NCI-H1105 (cell line): ENCODE data around the gene NKD1.

Source experiments
- DNase-seq: peaks from one replicate; lab custom pipeline; 2025; lab: John Stamatoyannopoulos, UW

The NKD1 gene

GRCh38 chr16:50537533-50538290 lies 10.5 kb upstream of the NKD1 start:
- DNase-seq: no peak

- no peak for DNase-seq
These were observed 9.7 kb upstream of the NKD1 start for GRCh38 chr16:50538411-50539052.

DNA sequence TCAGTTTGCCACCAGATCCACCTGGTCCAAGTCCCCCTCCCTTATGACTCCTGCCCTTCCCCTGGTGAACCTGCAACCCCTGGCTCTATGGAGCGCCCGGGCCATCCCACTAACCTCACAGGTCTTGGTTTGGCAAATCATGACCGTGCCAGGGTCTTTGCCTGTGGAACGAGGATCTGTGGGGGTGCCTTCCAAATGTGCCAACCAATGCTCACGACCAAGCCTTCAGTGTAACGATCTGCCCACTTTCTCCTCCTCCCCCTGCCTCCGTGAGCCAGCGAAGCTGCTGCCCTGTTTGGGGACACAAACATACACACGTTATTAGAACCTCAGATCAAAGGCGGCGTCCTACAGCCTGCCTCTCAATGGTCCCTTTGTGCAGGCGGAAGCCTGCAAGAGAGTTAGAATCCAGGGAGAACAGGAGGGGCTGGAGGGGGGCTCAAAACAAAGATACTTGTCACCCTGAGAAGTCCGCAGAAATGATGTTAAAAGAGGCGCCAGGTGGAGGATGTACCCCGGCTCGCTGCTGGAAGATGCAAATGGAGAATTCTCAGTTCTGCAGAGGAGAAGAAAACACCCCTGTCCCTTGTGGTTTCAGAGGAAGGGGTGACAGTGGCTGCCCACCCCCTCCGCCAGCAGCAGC lies 9.0 kb upstream of the NKD1 start:
- DNase-seq: no peak

DNA sequence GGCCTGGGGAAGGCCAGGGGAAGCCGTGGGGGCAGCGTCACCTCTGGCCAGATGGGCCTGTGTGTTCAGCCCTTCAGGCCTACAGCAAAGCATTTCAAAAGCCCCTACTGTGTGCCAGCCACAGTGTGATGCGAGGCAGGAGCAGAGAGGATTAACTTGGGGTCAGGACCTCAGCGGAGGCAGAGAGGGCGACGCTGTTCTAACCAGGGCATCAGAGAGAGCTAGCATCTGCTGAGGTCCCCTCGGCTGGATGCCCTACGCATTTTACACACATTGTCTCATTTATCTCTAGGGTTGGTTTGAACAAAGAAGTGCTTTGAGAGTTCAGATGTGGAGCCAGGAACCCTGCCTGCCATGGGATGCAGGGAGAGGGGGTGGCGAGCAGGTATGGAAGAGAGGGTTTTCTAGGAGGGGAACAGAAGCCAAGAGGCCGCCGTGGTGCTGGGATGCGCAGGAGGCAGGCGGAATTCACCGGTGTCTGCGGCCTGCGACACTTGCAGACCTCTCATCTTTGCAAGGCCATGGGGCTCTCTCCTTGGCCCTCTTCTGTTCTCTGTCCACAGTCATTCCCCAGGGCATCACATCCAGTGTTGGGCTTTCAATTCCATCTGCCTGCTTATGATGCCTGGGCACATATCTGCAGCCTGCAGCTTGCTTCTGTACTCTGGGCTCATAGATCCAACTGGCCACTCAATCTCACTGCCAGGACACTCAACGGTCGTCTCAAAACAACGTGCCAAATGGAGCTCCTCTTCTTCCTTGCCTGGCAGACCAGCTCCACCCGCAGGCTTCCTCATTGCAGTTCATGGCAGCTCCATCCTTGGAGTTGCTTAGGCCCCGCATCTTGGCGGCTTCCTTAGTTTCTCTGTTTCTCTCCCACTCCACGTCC lies 8.1 kb upstream of the NKD1 start:
- DNase-seq: peak; percentile 6

DNA sequence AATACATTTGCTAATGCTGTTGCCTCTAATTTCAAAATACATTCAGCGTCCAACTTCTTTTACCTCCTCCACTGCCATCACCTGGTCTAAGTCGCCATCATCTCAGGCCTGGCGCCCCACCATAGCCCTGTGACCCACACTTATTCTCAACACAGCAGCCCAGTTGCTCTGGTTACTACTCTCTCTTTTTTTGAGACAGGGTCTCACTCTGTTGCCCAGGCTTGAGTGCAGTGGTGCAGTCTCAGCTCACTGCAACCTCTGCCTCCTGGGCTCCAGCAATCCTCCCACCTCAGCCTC lies 7.5 kb upstream of the NKD1 start:
- no peak for DNase-seq

DNA sequence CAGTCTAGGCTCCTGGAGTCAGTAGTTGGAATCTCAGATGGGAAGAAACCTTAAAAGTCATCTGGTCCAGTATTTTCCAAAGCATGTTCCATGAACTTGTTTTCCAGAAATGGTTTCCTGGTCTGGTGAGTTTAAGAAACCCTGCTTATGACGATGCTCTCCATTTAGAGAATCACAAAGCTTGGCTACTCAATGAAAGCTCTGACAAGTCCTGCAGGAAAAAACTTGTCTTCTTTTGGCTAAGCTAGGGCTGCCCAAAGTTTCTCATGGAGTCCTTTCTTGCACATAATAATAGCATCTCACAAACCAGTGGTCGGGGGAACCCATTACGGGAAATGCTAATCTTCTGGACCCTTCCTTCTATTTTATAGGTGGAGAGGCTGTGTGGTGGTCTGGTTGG lies 5.5 kb upstream of the NKD1 start:
- no peak for DNase-seq

- DNase-seq: no peak
These were observed 2.1 kb upstream of the NKD1 start for GRCh38 chr16:50546125-50546524.

DNA sequence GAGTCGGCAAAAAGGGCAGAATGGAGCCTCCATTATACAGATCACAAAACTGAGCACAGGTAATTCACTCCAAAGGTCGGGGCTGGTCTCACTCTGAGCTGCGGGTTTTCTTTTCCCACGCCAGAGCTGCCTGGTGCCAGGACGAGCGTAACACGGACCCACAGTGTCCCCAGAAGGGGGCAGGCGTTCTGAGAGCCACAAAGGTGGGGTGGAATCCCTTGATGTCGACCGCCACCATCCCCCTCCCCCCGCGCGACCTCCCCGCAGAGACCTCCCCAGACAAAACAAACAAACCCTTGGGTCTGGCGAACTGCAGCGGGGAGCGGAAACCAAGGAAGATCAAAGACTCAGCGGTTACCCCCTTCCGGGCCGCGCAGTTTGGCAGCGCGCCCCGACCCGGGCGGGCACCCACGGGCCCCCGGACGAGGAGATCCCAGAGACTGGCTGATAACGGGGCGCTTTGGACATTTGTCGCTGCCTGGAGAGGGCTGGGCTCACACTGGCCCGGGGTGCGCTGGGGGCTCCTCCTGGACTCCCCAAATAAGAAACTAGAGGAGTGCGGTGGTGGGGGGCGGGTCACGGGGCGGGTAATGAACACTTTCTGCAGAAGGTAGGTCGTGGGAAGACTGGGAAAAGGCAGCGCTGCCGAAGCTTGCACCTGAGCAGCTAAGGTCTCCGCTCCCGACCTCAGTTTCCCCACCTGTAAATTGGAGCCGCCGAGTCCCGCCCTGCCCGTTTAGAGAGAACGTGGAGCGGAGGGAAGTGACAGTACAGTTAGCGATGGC lies 664 bp upstream of the NKD1 start:
- peak; percentile 37 for DNase-seq

GRCh38 chr16:50548909-50549560 lies 839 bp downstream of the NKD1 start:
- no peak for DNase-seq

- DNase-seq: no peak
These were observed 1.3 kb downstream of the NKD1 start for GRCh38 chr16:50549561-50549915.

GRCh38 chr16:50550035-50550434 lies 1.8 kb downstream of the NKD1 start:
- no peak for DNase-seq

GRCh38 chr16:50550866-50551641 lies 2.9 kb downstream of the NKD1 start:
- DNase-seq: no peak

GRCh38 chr16:50552476-50553101 lies 4.4 kb downstream of the NKD1 start:
- DNase-seq: no peak

- DNase-seq: no peak
These were observed 5.0 kb downstream of the NKD1 start for GRCh38 chr16:50553182-50553710.

DNA sequence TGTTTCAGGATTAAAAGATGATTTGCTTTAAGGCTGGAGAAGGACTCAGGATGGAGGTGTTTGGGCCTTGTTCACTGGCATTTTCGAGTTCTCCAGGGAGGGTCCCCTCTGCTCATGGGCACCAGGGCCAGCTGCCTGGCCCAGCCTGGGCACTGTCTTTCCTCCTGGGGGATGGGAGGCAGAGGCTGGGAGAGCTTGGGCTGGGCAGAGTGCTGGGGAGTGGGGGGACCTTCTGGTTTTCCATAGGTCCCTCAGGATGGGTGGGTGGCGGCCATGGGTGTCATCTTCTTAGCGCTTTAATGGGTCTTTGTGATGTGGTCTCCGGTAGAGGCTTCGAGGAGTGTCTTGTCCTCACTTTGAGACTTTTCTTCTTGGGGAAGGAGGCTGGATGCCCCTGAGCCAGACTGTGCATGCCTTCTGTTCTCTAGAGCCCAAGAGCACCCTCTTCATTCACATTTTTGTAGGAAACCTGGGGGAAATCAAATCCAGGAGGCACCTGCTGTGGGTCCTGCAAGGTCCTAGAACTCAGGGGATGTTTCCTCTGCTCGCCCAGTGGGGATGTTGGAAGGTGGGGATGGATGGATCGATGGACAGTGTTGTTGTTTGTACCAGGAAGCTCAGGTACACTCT lies 5.7 kb downstream of the NKD1 start:
- DNase-seq: no peak

GRCh38 chr16:50555269-50555875 lies 7.2 kb downstream of the NKD1 start:
- no peak for DNase-seq

DNA sequence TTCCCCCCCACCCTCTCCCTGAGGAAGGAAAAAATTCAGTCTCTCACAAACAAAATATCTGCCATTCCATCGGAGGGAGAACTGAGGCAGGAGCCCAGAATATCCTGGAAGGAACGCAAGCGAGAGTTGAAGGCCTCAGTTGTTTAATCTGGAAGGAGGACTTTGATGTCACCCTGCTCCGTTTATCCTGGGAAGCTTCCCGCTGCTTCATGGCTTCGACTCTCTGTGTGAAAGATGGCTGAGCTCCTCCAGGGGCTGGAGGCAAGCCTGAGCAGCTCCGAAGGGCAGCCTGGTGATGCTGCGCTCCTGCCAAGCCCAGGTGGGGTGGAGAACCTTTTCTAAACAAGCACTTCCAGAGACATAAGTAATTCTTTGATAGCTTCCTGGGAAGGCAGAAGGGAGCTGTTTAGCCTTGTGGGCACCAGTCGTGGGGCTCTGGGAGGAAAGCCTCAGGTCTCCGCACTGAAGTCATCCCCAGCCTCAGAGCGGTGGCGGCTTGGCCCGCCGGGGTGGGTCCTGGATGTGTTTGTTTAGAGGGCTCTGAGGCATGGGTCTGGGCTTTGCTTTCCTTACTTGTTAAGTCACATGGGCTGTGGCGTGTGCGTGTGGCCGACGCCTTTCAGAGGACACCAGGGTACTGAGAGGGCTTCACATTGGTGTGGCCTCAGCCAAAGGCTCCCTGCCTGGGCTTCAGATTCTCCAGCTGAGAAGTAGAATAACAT lies 7.9 kb downstream of the NKD1 start:
- no peak for DNase-seq

DNA sequence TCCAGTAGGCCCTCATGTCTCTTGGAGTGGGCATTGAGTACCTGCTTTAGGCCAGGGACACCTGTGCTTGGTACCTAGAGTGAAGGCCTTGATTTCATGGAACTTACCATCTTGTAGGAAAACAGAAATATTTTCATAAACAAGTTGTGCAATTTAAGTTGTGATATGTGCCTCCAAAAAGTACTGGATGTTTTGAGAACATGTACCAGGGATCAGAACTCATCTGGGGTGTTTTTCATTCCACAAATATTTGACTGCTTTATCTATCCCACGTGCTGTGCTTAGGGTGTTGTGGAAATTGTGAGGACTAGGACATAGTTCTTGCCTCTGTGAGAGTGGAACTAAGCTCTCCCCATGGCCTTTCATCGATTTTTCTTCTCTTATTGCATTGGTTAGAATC lies 8.8 kb downstream of the NKD1 start:
- DNase-seq: no peak
